Lower lobe of right lung (tissue), 2 donors: ENCODE results near the gene SYT6. TPM values are rescaled to one million over a fixed set of nuclear protein-coding genes. Genes with fewer than 3 reads are reported as not detected.

ENCODE experiments used
- ATAC-seq, 2 donors: fragments of 200-7000 bp; cut with Tn5 transposase; one replicate each; pipeline ENCODE4 v1.9.1; 2020 to 2022; ENCODE audit warnings: mild to moderate bottlenecking in 2 of 2, moderate library complexity in 2 of 2
- DNase-seq: peaks from one replicate; pipeline ENCODE4 v3.0.0-alpha.2; 2020
- H3K27ac ChIP-seq: fragments of 200-600 bp; one replicate; pipeline ENCODE4 v1.8.0; 2022
- H3K27me3 ChIP-seq: fragments of 200-600 bp; one replicate; pipeline ENCODE4 v1.8.0; 2022; ENCODE audit warnings: low read depth
- H3K36me3 ChIP-seq: fragments of 200-600 bp; one replicate; pipeline ENCODE4 v1.8.0; 2022; ENCODE audit warnings: mild to moderate bottlenecking
- H3K4me1 ChIP-seq: fragments of 200-600 bp; one replicate; pipeline ENCODE4 v1.8.0; 2022
- H3K4me3 ChIP-seq: fragments of 200-600 bp; one replicate; pipeline ENCODE4 v1.8.0; 2022; ENCODE audit warnings: mild to moderate bottlenecking
- H3K9me3 ChIP-seq: fragments of 200-600 bp; one replicate; pipeline ENCODE4 v1.8.0; 2022
- intact Hi-C: fragments of 100-400 bp; cut with DNase I; formaldehyde crosslinking; loops from one replicate; pipeline ENCODE4 v1.11.0; 2022
- long read RNA-seq: library from polyadenylated mRNA; unstranded; transcript quantifications from one replicate; pipeline ENCODE4 v2.0.0, GENCODE V29; 2021
- total RNA-seq: library from RNA; stranded (reverse); fragmentation: NEBNext Ultra II Directional; extraction: Animal tissue kit (Norgen Biotek cat#: 25700); gene quantifications from one replicate; pipeline ENCODE4 v1.2.1, GENCODE V29; 2021
- TF ChIP-seq, protein P1 (sequence below): fragments of 200-600 bp; IDR thresholded peaks from one replicate; pipeline ENCODE4 v1.8.0; 2022; ENCODE audit warnings: antibody characterized with exemption, mild to moderate bottlenecking
- donor health status: DM: no; HTN: yes; CAD: no; lungs with severe emphysema.

The SYT6 gene, protein sequence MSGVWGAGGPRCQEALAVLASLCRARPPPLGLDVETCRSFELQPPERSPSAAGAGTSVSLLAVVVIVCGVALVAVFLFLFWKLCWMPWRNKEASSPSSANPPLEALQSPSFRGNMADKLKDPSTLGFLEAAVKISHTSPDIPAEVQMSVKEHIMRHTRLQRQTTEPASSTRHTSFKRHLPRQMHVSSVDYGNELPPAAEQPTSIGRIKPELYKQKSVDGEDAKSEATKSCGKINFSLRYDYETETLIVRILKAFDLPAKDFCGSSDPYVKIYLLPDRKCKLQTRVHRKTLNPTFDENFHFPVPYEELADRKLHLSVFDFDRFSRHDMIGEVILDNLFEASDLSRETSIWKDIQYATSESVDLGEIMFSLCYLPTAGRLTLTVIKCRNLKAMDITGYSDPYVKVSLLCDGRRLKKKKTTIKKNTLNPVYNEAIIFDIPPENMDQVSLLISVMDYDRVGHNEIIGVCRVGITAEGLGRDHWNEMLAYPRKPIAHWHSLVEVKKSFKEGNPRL
- total RNA-seq, result not detected
- long read RNA-seq, result 0 reads

DNA sequence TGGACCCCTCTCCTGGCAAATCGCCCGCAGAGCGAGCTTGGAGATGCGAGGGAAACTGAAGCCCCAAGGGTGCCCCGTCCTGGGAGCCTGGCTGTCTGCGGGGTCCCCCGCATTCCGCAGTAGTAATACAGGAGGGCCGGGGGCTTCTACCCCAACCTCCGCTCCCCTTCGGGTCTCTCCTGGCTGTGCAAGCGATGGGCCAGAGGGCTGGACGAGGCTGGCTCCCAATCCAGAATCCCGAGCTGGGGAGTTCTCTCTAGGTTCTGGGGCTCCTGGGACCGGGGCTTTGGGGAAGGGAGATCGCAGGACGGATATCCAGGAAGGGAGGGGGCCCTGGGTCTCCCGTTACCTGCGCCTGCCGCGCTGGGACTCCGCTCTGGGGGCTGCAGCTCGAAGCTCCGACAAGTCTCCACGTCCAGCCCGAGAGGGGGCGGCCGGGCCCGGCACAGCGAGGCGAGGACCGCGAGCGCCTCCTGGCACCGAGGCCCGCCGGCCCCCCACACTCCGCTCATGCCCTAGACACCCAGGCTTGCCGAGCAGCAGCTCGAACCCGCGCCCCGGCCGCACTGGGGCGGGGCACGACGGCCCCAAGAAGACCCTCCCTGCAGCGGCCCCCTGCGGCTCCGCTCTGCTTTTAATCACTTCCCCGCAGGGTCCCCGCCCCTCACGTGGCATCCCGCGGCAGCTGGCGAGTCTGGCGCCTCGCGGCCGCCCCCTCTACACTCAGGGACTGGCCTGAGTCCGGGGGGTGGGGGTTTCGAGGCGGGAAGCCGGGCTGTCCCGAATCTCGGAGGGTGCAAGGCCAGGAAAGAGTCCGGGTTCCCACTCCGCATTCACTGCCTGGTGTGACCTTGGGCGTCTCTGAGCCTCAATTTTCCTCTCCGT, at the start of gene SYT6:
SYT6 (minus strand) TSS at position 609 of the 885 bp plus-strand sequence; CDS start at position 512, 97 bp downstream.
- intact Hi-C loops, result no loop called here
- Histone ChIP-seq H3K4me1 (peaks cover 32% of the 10 kb centered on the region), H3K4me3 (peak within 1 kb of the TSS; percentile 50), H3K27ac (no peak within 1 kb of the TSS), H3K36me3 (no peaks in the 10 kb centered on the region), H3K27me3 (peaks cover 79% of the 10 kb centered on the region), H3K9me3 (no peaks in the 10 kb centered on the region)
- ATAC-seq (peak; percentile 13 to 40), DNase-seq (no peak)
- TF ChIP-seq, protein P1, sequence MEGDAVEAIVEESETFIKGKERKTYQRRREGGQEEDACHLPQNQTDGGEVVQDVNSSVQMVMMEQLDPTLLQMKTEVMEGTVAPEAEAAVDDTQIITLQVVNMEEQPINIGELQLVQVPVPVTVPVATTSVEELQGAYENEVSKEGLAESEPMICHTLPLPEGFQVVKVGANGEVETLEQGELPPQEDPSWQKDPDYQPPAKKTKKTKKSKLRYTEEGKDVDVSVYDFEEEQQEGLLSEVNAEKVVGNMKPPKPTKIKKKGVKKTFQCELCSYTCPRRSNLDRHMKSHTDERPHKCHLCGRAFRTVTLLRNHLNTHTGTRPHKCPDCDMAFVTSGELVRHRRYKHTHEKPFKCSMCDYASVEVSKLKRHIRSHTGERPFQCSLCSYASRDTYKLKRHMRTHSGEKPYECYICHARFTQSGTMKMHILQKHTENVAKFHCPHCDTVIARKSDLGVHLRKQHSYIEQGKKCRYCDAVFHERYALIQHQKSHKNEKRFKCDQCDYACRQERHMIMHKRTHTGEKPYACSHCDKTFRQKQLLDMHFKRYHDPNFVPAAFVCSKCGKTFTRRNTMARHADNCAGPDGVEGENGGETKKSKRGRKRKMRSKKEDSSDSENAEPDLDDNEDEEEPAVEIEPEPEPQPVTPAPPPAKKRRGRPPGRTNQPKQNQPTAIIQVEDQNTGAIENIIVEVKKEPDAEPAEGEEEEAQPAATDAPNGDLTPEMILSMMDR, result no peak

DNA sequence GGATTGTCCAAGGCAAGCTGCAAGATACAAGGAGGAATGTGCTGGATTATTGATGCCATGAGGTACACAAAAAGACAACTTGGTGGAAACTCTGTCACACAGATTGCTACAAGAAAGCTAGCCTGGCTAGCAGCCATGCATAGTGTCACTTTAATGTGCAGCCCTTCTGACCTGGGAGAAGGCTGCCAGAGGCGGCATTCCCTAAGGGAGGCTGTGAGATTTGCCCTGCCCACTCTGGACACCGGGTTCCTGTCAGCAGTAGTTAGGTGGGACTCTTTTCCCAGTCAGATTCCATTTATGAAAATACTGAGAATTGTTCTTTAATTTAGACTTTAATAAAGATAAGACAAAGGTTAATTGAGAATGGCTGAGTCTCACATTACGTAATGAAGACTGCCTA, 47.8 kb upstream of the SYT6 start:
- H3K4me1 ChIP-seq, result no peaks in the 10 kb centered on the region
- ATAC-seq (no peak), DNase-seq (no peak)
- H3K9me3 ChIP-seq, result no peaks in the 10 kb centered on the region
- no peak overlapping the region for H3K27ac ChIP-seq
- intact Hi-C loops, result no loop called here
- H3K4me3 ChIP-seq, result no peak overlapping the region
- TF ChIP-seq, protein P1, result no peak
- H3K36me3 ChIP-seq, result no peaks in the 10 kb centered on the region
- H3K27me3 ChIP-seq, result peaks cover 8% of the 10 kb centered on the region

DNA sequence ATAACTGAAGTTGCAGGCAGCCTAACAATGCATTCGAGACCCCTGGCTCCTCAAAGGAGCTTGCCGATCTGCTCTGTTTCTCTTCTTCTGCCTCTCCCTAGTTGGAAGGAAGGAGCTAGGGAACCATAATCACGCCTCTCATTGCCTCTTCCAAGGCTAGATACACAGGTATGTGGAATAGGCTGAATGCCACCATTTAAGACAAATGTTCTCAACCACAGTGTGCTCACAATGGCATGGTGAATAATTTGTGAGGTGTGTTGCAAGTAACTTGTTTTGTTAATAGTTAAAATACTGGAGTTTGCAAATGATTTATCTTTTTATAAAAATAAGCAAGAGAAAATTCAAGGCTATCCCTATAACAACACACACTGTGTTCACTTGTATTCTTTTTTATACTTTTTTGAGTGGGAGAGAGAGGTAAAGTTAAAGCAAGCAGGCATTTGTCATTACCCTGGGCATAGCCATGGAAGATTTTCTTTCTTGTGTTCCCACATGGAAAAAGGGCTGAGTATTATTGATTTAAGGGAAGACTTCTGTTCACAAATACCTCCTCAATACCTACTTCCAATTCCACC, 45.4 kb upstream of the SYT6 start:
- no peak overlapping the region for H3K27ac ChIP-seq
- H3K9me3 ChIP-seq, result no peaks in the 10 kb centered on the region
- H3K27me3 ChIP-seq, result peaks cover 9% of the 10 kb centered on the region
- intact Hi-C loops, result no loop called here
- DNase-seq (no peak), ATAC-seq (no peak)
- H3K4me3 ChIP-seq, result no peak overlapping the region
- no peaks in the 10 kb centered on the region for H3K36me3 ChIP-seq
- TF ChIP-seq, protein P1, result no peak
- H3K4me1 ChIP-seq, result no peaks in the 10 kb centered on the region

DNA sequence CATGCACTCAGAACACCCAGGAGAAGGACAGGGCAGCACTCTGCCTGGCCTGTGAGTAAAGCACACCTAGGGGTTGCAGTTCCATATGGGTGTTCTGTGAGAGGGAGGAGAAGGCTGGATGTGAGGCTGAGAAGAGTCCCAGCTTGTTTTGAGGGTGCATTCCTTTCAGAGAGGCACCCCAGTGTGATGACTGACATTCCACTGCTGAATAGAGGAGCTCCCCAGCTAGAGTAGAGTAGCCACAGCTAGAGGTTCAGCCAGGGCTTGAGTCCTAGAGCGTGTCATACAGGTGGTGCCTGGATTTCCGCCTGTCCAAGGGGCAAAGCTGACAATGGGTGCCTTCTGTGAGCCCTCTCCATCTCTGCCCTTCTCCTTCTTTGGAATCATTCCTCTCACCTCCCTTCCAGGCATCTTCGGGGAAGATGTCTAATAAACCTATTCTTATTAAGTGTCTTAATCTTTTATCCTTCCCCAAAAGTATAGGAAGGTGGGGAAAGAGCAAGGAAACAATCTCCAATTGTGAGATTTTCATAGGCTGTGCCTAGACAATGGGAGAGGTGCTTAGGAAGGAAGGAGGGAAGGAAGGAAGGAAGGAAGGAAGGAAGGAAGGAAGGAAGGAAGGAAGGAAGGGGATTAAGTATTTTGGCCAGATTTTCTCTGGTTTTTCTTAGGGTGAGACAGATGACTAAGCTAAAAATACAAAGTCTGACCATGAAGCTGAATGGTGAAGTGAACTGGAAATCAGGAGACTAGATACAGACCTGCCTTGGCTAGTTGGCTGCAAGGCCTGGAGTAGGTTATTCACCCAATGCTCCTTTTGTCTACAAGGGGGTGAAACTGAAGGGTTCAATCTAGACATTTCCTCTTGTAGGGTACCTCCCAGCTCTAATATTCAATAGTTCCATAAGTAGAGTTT, 43.6 kb upstream of the SYT6 start:
- Histone ChIP-seq H3K4me3 (no peak overlapping the region), H3K27ac (no peak overlapping the region), H3K36me3 (no peaks in the 10 kb centered on the region), H3K4me1 (no peaks in the 10 kb centered on the region), H3K27me3 (peaks cover 9% of the 10 kb centered on the region), H3K9me3 (no peaks in the 10 kb centered on the region)
- DNase-seq (no peak), ATAC-seq (no peak)
- intact Hi-C loops, result no loop called here
- TF ChIP-seq, protein P1, result no peak
